HepG2 (cell line): ENCODE measurements around the gene CERS1. TPM values are rescaled to one million over a fixed set of nuclear protein-coding genes. Genes with fewer than 3 reads are reported as not detected.

Source experiments
- FIP1L1 ChIP-seq: fragments of 200-400 bp; formaldehyde crosslinking; IDR thresholded peaks from 2 replicates; pipeline ENCODE4 v1.6.1; 2018; ENCODE audit warnings: low read depth, mild to moderate bottlenecking, low read length, moderate library complexity, borderline replicate concordance; ENCODE audit not compliant: insufficient read depth
- HMG20A ChIP-seq: IDR thresholded peaks from 2 replicates; pipeline ENCODE4 v1.6.1; 2016; ENCODE audit warnings: borderline replicate concordance
- KAT7 ChIP-seq: IDR thresholded peaks from 2 replicates; pipeline ENCODE4 v1.6.1; 2018; ENCODE audit warnings: borderline replicate concordance, missing compliant biosample characterization
- NFKBIZ ChIP-seq: IDR thresholded peaks from 2 replicates; pipeline ENCODE4 v1.6.1; 2018; ENCODE audit warnings: missing genetic modification reagents, missing compliant biosample characterization
- SMAD9 ChIP-seq: sonication (generic); formaldehyde crosslinking; IDR thresholded peaks from 2 replicates; pipeline ENCODE4 v1.5.1; 2020; ENCODE audit warnings: mild to moderate bottlenecking, missing genetic modification reagents
- SOX6 ChIP-seq, 2 experiments: fragments of 450-650 bp in 1 of 2; sonication (generic) in 1 of 2; formaldehyde crosslinking in 1 of 2; IDR thresholded peaks; 2 replicates each; pipeline versions ENCODE4 v1.4.0 to v1.6.1; 2017 to 2020; ENCODE audit warnings: antibody characterized with exemption in 1 of 2, mild to moderate bottlenecking in 1 of 2, missing genetic modification reagents in 1 of 2
- SP5 ChIP-seq: IDR thresholded peaks from 2 replicates; pipeline ENCODE4 v1.6.1; 2016; ENCODE audit warnings: low read depth, borderline replicate concordance
- ZNF550 ChIP-seq: sonication (generic); formaldehyde crosslinking; IDR thresholded peaks from 2 replicates; pipeline ENCODE4 v1.4.0; 2020; ENCODE audit warnings: mild to moderate bottlenecking, missing genetic modification reagents, borderline replicate concordance
- ZNF709 ChIP-seq: sonication (generic); formaldehyde crosslinking; IDR thresholded peaks from 2 replicates; pipeline ENCODE4 v1.5.0; 2020; ENCODE audit warnings: mild to moderate bottlenecking, missing genetic modification reagents
- ZNF713 ChIP-seq: sonication (generic); formaldehyde crosslinking; IDR thresholded peaks from 2 replicates; pipeline ENCODE4 v1.4.0; 2020; ENCODE audit warnings: mild to moderate bottlenecking, missing genetic modification reagents
- ZNF766 ChIP-seq: sonication (generic); formaldehyde crosslinking; IDR thresholded peaks from 2 replicates; pipeline ENCODE4 v1.5.0; 2020; ENCODE audit warnings: missing genetic modification reagents, borderline replicate concordance
- ZSCAN31 ChIP-seq: sonication (generic); formaldehyde crosslinking; IDR thresholded peaks from 2 replicates; pipeline ENCODE4 v1.5.0; 2020; ENCODE audit warnings: low read depth, mild to moderate bottlenecking, missing genetic modification reagents
- polyA plus RNA-seq, 8 experiments: library from polyadenylated mRNA; depleted of rRNA in 3 of 8; stranded (reverse) in 7 of 8; unstranded in 1 of 8; fragments of >200 nt; fragmentation: Illumina TruSeq in 4 of 8; extraction: Trizol in 4 of 8; gene quantifications; 2 replicates each; pipeline versions ENCODE4 v1.2.1 to v1.2.3, GENCODE V29; 2011 to 2016; ENCODE audit warnings: low read depth in 4 of 8, missing spikeins in 1 of 8, mixed read lengths in 1 of 8; ENCODE audit not compliant: insufficient read depth in 1 of 8
- total RNA-seq, 5 experiments: library from RNA; depleted of rRNA; stranded (reverse); fragments of >200 nt; fragmentation: Illumina TruSeq; extraction: Trizol; gene quantifications; 2 replicates each; pipeline ENCODE4 v1.2.3, GENCODE V29; 2016; ENCODE audit warnings: low read depth in 1 of 5
- TF ChIP-seq, protein P1 (sequence below): IDR thresholded peaks from 2 replicates; pipeline ENCODE4 v1.4.0; 2020; ENCODE audit warnings: mild to moderate bottlenecking, missing genetic modification reagents
- TF ChIP-seq, protein P2 (sequence below): IDR thresholded peaks from 2 replicates; pipeline ENCODE4 v1.6.1; 2016; ENCODE audit warnings: mild to moderate bottlenecking

The CERS1 gene
- total and polyA plus RNA-seq, 2 of the 13 experiments (the other 11 are each of a cell fraction or from before 2014, with no cell fraction given): 4.6 to 9.8 TPM

DNA sequence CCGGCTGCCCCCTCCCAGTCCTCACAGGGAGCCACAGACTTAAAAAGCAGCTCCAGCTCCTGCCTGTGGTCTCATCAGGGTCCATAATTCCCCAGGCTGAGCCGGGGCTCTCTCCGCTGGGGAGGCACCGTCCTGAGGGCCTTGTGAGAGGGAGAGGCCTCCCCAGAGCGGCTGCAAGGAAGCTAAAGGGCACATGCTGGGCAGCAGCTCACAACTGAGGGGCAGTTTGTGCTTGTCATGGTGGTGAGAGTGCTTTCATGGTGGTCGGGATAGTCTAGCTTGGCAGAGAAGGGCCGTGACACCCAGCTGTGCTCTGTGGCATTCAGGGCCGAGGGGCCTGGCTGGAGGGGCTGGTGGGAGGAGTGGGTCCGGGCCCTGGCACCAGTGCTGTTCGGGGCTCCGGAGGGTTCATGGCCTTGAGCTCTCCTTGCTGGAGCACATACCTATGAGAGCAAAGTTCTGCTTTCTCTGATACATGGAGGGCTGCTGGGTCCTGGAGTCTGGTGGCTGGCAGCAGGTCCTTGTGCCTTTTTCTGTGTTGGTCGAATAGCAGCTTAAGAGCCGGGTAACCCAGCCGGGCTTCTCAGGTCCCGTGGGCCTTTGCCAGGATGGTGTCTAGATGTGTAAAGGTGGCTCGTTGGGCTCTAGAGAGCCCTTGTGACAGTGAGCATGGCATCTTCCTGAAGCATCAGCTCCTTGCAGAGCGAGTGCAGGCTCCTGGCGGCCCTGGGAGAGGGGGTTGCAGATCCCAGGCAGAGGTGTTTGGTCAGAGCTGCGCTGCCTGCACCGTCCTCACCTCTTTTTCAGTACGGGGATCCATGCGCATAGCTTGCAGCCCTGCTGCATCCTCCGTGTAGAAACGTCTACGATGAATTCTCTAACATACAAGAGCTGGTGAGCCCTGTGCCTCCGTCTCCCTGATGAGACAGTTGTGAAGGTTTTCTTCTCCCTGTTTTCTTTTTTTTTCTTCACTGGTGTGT is 55.4 kb downstream of the CERS1 start (continued):
- TF ChIP-seq ZNF709 (CRISPR knock-in tag) (no peak), ZNF550 (CRISPR knock-in tag) (no peak), KAT7 (CRISPR knock-in tag) (no peak), ZNF766 (CRISPR knock-in tag) (no peak), FIP1L1 (no peak), ZSCAN31 (CRISPR knock-in tag) (no peak), ZNF713 (CRISPR knock-in tag) (no peak), NFKBIZ (CRISPR knock-in tag) (no peak), SMAD9 (CRISPR knock-in tag) (peak; percentile 70; the same call in 1 of the 2 replicates), HMG20A (CRISPR knock-in tag) (no peak), SP5 (CRISPR knock-in tag) (peak; percentile 16; the same call in 1 of the 2 replicates), SOX6 (IDR thresholded peaks at IDR 0.05) (no peak), SOX6 (CRISPR knock-in tag; IDR thresholded peaks at IDR 0.05) (peak; percentile 48; the same call in 1 of the 2 replicates)
- TF ChIP-seq, protein P1, sequence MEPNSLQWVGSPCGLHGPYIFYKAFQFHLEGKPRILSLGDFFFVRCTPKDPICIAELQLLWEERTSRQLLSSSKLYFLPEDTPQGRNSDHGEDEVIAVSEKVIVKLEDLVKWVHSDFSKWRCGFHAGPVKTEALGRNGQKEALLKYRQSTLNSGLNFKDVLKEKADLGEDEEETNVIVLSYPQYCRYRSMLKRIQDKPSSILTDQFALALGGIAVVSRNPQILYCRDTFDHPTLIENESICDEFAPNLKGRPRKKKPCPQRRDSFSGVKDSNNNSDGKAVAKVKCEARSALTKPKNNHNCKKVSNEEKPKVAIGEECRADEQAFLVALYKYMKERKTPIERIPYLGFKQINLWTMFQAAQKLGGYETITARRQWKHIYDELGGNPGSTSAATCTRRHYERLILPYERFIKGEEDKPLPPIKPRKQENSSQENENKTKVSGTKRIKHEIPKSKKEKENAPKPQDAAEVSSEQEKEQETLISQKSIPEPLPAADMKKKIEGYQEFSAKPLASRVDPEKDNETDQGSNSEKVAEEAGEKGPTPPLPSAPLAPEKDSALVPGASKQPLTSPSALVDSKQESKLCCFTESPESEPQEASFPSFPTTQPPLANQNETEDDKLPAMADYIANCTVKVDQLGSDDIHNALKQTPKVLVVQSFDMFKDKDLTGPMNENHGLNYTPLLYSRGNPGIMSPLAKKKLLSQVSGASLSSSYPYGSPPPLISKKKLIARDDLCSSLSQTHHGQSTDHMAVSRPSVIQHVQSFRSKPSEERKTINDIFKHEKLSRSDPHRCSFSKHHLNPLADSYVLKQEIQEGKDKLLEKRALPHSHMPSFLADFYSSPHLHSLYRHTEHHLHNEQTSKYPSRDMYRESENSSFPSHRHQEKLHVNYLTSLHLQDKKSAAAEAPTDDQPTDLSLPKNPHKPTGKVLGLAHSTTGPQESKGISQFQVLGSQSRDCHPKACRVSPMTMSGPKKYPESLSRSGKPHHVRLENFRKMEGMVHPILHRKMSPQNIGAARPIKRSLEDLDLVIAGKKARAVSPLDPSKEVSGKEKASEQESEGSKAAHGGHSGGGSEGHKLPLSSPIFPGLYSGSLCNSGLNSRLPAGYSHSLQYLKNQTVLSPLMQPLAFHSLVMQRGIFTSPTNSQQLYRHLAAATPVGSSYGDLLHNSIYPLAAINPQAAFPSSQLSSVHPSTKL (CRISPR knock-in tag): peak; percentile 30; the same call in 1 of the 2 replicates
- TF ChIP-seq, protein P2, sequence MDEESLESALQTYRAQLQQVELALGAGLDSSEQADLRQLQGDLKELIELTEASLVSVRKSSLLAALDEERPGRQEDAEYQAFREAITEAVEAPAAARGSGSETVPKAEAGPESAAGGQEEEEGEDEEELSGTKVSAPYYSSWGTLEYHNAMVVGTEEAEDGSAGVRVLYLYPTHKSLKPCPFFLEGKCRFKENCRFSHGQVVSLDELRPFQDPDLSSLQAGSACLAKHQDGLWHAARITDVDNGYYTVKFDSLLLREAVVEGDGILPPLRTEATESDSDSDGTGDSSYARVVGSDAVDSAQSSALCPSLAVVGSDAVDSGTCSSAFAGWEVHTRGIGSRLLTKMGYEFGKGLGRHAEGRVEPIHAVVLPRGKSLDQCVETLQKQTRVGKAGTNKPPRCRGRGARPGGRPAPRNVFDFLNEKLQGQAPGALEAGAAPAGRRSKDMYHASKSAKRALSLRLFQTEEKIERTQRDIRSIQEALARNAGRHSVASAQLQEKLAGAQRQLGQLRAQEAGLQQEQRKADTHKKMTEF (CRISPR knock-in tag): no peak
